NB4 (cell line): Measurements from ENCODE around the gene GMDS.

ENCODE experiments used
- DNase-seq: peaks from one replicate; pipeline ENCODE4 v3.0.0; 2010; ENCODE audit warnings: low read depth
- H3K4me3 ChIP-seq: one replicate; pipeline ENCODE4 v1.5.1; 2011; ENCODE audit warnings: mild to moderate bottlenecking, low read depth, low read length, moderate library complexity
- MAX ChIP-seq: IDR thresholded peaks from 2 replicates; pipeline ENCODE4 v1.6.1; 2011; ENCODE audit warnings: low read depth, low read length
- MYC ChIP-seq: IDR thresholded peaks from 2 replicates; pipeline ENCODE4 v1.6.1; 2011; ENCODE audit warnings: low read depth, low read length
- POLR2A ChIP-seq: IDR thresholded peaks from 2 replicates; pipeline ENCODE4 v1.6.1; 2011; ENCODE audit warnings: mild to moderate bottlenecking; ENCODE audit not compliant: insufficient read length; ENCODE audit errors: extremely low read depth
- TF ChIP-seq, protein P1 (sequence below): IDR thresholded peaks from one replicate; pipeline ENCODE4 v1.5.1; 2012; ENCODE audit warnings: low read depth, low read length

Gene GMDS

GRCh38 chr6:2209226-2209809, 36.1 kb downstream of the GMDS start:
- TF ChIP-seq, protein P1, sequence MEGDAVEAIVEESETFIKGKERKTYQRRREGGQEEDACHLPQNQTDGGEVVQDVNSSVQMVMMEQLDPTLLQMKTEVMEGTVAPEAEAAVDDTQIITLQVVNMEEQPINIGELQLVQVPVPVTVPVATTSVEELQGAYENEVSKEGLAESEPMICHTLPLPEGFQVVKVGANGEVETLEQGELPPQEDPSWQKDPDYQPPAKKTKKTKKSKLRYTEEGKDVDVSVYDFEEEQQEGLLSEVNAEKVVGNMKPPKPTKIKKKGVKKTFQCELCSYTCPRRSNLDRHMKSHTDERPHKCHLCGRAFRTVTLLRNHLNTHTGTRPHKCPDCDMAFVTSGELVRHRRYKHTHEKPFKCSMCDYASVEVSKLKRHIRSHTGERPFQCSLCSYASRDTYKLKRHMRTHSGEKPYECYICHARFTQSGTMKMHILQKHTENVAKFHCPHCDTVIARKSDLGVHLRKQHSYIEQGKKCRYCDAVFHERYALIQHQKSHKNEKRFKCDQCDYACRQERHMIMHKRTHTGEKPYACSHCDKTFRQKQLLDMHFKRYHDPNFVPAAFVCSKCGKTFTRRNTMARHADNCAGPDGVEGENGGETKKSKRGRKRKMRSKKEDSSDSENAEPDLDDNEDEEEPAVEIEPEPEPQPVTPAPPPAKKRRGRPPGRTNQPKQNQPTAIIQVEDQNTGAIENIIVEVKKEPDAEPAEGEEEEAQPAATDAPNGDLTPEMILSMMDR, result peak; percentile 70
- TF ChIP-seq POLR2A, result no peak
- no peak for TF ChIP-seq MAX
- TF ChIP-seq MYC, result no peak
- no peak overlapping the region for H3K4me3 ChIP-seq
- DNase-seq, result peak; percentile 49

DNA sequence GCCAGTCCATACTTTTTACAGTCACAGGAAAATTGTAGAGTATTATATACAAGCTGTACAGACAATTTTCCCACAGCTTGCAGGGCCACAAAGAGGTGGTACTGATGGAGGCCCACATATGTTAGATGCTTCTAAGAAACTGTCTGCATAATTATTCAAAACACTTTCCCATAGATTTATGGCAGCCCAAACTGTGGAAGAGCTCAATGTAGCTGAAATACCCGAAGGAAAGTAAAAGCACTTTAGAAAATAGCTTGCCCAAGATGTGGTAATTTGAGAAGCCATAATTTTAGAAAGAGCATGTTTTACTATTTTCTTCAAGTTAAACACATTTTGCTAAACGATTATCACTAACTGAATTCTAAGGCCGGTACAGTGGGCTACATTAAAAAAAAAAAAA, 36.9 kb downstream of the GMDS start:
- no peak overlapping the region for H3K4me3 ChIP-seq
- TF ChIP-seq, protein P1, result no peak
- TF ChIP-seq MYC (no peak), MAX (no peak), POLR2A (no peak)
- DNase-seq, result no peak

GRCh38 chr6:2205396-2205795, 40.0 kb downstream of the GMDS start:
- TF ChIP-seq MAX, result no peak
- no peak for TF ChIP-seq POLR2A
- TF ChIP-seq MYC, result no peak
- TF ChIP-seq, protein P1, result no peak
- H3K4me3 ChIP-seq, result no peak overlapping the region
- no peak for DNase-seq

DNA sequence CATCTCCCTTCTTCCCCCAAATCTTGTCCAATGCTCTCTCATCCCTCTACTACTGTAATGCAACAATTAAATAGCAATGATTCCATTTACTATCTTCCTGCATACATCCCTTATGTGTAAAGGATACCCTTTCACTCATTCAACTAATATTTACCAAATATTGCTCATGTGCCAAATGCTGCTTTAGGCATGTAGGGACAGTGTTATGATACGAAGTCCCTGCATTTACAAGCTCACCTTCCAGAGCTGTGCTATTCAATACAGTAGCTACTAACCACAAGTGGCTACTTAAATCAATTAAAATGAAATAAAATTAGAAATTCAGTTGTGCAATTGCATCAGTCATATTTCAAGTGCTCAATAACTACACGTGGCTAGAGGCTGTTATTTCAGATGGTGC, 41.1 kb downstream of the GMDS start:
- TF ChIP-seq MAX (no peak), MYC (no peak), POLR2A (no peak)
- TF ChIP-seq, protein P1, result no peak
- H3K4me3 ChIP-seq, result no peak overlapping the region
- DNase-seq, result no peak

GRCh38 chr6:2203264-2203663, 42.1 kb downstream of the GMDS start:
- no peak for DNase-seq
- no peak for TF ChIP-seq MYC
- no peak for TF ChIP-seq POLR2A
- no peak for TF ChIP-seq MAX
- TF ChIP-seq, protein P1, result no peak
- H3K4me3 ChIP-seq, result no peak overlapping the region
